ENCODE results near the gene ADGRD1.

DNA sequence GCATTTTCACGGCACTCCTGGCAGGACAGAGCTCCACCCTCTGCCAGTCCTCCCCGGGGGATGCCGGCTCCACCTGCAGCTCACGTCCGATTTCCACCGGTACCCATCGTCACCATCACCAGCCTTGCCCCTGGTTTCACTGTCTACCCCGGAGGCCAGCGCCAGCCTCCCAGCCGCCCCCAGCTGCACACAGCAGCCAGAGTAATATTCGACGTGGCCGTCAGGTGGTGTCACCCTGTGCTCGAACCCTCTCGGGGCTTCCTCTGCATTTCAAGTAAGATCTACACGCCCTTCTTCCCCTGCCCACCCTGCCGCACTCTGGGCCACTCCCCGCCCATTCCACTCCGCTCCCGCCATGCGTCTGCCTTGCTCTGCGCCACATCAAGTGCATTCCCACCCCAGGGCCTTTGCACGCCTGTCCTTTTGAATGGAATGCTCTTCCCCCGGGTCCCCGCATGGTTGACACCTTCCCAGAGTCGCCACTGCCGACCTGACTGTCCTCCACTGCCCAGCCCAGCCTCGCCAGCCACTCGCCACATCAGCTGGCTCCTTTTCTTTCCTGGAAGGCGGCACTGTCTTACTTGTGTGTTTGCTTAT, 80.3 kb downstream of the ADGRD1 start:
- TF ChIP-seq, protein P1, sequence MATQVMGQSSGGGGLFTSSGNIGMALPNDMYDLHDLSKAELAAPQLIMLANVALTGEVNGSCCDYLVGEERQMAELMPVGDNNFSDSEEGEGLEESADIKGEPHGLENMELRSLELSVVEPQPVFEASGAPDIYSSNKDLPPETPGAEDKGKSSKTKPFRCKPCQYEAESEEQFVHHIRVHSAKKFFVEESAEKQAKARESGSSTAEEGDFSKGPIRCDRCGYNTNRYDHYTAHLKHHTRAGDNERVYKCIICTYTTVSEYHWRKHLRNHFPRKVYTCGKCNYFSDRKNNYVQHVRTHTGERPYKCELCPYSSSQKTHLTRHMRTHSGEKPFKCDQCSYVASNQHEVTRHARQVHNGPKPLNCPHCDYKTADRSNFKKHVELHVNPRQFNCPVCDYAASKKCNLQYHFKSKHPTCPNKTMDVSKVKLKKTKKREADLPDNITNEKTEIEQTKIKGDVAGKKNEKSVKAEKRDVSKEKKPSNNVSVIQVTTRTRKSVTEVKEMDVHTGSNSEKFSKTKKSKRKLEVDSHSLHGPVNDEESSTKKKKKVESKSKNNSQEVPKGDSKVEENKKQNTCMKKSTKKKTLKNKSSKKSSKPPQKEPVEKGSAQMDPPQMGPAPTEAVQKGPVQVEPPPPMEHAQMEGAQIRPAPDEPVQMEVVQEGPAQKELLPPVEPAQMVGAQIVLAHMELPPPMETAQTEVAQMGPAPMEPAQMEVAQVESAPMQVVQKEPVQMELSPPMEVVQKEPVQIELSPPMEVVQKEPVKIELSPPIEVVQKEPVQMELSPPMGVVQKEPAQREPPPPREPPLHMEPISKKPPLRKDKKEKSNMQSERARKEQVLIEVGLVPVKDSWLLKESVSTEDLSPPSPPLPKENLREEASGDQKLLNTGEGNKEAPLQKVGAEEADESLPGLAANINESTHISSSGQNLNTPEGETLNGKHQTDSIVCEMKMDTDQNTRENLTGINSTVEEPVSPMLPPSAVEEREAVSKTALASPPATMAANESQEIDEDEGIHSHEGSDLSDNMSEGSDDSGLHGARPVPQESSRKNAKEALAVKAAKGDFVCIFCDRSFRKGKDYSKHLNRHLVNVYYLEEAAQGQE (IDR thresholded peaks at IDR 0.05; ENCODE audit: low read depth): no peak
- no peak for TF ChIP-seq RAD21 (IDR thresholded peaks at IDR 0.05; ENCODE audit: low read depth)
- TF ChIP-seq CEBPB (IDR thresholded peaks at IDR 0.05): no peak
- TF ChIP-seq EP300 (IDR thresholded peaks at IDR 0.05; ENCODE audit: borderline replicate concordance): no peak
